Hematopoietic multipotent progenitor cell treated with erythropoietin and hydrocortisone succinate and interleukin-3 and kit ligand, for 6 days (in vitro differentiated cells): ENCODE results near the gene TBCD.
"Not testable (repeated sequence)": the region's sequence is repeated elsewhere in the genome, so short reads cannot be mapped to it uniquely, and the experiment has no call there.

Experiments used
- DNase-seq: peaks from one replicate; pipeline ENCODE4 v3.0.0-alpha.2; 2015

TBCD gene

GRCh38 chr17:82767041-82767754 lies 15.3 kb downstream of the TBCD start:
- DNase-seq: peak; percentile 87

- no peak for DNase-seq
These were observed 17.2 kb downstream of the TBCD start for GRCh38 chr17:82769041-82769440.

DNA sequence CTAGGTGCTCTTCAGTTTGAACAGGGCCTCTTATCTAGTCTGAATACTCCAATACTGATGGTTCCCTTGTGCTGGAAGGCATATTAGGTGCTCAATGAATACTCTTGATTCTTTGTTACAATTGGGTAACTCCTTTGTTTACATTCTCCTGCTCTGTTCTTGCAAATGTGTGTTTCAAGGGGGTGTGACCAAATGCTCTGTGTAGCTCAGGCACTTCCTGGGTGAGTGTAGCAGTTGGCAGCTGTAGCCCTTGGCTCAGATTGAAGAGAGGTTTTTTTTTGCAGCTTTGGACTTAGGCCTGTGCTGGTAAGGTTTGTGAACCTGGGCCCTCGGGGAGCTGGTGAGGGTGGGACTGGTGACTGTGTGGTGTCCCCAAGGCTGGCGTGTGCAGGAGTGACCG lies 20.2 kb downstream of the TBCD start:
- no peak for DNase-seq

GRCh38 chr17:82774456-82774855 lies 22.6 kb downstream of the TBCD start:
- DNase-seq: not testable (repeated sequence)

GRCh38 chr17:82775001-82775823 lies 23.3 kb downstream of the TBCD start:
- DNase-seq: peak; percentile 45

GRCh38 chr17:82776454-82776853 lies 24.6 kb downstream of the TBCD start:
- DNase-seq: no peak

GRCh38 chr17:82777778-82778375 lies 26.0 kb downstream of the TBCD start:
- DNase-seq: not testable (repeated sequence)

DNA sequence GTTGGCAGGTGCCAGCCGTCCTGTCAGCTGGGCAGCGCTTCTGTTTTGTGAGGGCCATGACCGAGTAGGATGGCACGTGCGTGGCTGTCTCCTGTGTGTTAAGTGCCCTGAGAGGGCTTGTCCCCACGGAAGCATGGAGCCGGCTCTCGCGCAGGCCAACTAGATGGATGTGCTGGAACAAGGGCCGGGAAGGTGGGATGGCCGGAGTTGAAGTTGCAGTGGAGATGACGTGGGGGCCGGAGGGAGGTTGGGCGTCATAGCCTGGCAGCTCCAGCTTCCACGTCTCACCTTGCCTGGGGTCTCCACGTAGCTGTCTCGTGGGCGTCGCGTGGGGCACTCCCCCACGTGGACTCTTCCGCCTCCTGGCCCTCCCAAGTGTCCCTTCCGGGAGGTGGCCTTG lies 27.7 kb downstream of the TBCD start:
- DNase-seq: no peak

DNA sequence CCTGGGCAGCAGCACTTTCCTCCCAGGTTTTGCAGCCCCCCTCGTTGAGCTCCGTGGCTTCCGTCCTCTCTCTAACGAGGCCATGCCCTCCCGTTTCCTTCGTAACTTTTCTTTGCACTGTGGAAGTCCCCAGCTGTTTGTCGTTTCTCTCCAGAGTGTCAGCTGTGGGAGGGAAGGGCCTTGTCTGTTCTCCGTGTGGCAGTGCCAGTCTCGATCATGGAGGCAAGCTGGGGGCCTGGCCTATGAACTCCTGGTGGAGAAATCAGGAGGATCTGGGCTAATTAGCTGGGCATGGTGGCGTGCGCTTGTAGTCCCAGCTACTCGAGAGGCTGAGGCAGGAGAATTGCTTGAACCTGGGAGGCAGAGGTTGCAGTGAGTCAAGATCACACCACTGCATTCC lies 28.3 kb downstream of the TBCD start:
- no peak for DNase-seq

- no peak for DNase-seq
These were observed 29.4 kb downstream of the TBCD start for GRCh38 chr17:82780971-82781893.

DNA sequence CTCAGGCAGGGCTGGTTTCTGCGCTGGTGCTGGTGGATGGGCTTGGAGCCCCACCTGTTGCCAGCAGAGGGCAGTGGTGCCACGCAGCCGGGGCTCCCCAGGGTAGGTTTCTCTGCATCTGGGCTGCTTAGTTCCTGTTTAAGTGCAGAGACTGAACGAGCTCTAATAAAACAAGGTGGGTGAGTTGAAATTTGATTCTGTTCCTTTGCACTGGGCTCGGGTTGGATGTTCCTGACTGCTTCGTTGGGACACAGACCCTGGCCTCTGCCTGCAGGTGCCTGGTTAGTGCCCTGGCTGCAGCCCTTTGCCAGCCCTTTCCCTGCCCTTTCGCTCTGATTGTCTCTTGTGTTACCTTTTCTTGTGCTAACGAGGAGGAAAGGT lies 30.0 kb downstream of the TBCD start:
- peak; percentile 88 for DNase-seq

DNA sequence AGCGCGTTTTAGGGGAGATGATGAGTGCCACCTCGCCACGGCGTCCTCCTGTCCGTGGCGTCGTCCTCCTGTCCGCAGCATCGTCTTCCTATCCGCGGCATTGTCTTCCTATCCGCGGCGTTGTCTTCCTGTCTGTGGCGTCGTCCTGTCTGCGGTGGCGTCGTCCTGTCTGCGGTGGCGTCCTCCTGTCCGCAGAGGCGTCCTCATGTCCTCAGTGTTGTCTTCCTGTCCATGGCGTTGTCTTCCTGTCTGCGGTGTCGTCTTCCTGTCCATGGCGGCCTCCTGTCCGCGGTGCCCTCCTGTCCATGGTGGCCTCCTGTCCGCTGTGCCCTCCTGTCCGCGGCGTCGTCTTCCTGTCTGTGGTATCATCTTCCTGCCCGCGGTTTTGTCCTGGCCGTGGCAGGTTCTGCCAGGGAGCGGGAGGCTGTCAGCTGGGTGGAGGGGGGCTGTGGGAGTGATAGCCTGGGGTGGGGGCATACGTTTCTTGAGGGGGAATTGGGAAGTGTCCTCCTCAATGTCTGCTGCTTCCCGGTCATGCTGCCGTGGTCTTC lies 30.9 kb downstream of the TBCD start:
- DNase-seq: no peak

- DNase-seq: no peak
These were observed 31.6 kb downstream of the TBCD start for GRCh38 chr17:82783498-82783897.

- not testable (repeated sequence) for DNase-seq
These were observed 33.7 kb downstream of the TBCD start for GRCh38 chr17:82785581-82785980.

DNA sequence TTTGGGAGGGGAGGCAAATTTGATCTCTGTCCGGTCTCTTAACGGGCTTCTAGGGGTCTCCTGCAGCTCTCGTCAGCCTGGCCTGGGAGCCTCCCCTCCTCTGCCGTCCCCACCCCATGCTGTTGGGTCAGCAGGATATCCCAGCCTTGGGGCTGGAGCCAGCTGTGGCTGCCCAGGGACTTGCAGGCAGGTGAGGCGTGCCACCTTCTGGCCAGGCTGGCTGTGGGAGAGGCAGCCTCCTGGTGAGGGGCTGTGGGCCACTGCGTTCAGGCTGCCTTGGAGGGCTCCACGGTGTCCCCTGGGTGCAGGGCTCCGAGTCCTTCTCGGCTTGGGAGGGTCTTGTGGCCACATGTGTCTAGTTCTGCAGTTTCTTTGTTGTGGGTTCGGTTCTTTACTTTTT lies 34.6 kb downstream of the TBCD start:
- DNase-seq: no peak

DNA sequence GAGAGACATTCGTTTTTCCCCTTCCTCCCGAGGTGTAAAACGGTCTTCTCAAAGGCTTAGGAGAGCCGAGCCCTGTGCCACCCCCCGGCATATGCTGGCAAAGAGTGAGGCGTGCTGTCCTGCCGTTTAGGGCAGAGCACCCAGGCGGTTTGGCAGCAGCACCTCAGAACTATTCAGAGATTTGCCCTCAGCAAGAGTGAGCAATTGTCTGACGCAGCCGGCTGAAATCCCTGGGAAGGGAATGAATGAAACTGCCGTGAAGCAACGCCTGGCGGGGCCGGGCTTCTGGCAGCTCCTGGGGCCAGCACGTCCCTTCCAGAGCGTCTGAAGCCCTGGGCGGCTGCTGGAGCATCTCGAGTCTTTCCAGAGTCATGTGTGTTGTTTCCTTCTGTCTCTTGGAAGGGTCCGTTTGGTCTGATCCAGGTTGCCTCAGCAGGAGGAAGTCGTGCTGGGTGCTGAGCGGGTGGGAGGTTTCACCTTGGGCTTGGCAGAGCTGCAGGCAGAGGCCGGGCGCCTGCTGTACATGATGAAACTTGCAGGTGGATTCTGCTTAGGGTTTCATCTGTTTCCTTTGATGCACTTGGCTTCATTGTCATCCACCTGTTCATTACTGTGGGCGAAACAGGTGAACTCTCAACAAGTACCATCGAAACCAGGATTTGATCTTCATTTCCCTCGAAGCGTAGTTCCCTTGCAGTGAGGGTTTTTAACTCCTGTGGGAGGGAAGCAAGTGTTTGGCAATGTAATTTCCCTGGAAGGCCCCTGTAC lies 35.4 kb downstream of the TBCD start:
- DNase-seq: no peak

DNA sequence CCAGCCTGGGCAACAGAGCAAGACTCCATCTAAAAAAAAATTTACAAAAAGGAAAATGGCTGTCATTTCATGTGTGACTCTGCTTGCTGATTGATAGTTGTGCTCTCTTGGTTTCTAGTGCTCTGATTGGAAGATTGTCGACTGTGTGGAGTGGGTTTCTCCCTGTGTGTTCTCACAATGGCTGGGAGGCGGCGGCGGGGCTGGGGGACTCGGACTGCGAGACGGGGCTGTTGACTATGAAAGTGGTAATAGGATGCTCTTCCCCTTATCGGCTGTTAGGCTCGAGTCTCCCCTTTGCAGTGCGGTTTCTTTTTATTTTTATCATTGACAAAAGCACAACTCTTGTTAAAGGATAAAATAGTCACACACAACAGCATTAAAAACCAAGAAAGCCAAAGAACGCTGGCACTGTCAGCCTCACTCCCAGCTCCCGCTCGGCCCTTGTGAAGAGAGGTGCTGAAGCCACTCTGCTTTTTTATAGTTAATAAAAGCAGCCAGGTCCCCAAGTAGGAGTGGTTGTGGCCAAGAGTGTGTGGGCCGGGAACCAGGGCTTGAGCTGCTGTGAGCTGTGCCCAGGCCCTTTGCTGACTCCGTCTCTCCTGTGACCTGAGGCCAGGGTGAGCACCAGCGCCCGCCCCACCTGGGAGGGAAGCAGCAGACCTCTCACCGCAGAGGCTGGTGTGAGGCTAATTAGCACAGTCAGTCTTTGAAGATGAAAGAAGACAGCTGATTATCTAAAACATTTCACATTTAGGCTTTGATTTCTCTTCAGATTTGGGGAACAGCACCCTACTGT lies 36.5 kb downstream of the TBCD start:
- DNase-seq: no peak

GRCh38 chr17:82789051-82789592 lies 37.3 kb downstream of the TBCD start:
- no peak for DNase-seq

GRCh38 chr17:82789806-82790205 lies 37.9 kb downstream of the TBCD start:
- no peak for DNase-seq

DNA sequence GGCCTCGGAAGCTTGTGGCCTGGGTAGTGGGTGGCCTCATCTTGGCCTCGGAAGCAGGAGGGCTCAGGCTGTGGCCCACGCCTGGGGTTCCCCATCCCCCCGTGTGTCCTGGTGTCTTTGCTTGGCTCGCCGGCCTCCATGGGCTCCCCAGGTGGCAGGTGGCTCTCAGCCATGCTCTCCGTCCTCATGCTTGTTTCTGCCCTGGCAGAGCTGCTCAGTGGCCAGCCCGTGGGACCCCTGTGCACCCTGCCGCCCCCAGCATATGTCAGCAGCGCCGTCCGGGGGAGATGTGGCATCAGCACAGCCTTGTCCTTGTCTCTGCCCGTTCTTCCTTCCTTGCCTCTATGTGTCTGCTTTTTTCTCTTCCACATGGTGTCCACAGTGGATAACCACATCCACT lies 38.5 kb downstream of the TBCD start:
- DNase-seq: no peak

DNA sequence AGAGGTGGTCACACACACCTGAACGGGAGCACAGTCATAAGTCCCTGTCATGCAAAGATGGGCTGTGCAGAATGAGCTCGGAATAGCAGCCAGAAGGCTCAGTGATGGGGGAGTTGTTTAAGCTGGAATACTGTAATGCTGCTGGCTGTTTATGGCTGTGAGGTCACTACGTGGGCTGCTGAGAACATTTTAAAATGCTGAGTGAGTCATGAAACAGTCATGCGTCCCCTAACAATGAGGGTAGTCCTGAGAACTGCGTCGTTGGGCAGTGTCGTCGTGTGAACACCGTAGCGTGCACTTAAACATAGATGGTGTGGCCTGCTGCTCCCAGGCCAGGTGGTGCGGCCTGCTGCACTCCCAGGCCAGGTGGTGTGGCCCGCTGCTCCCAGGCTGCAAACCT lies 39.7 kb downstream of the TBCD start:
- DNase-seq: no peak
